Superior temporal gyrus (tissue), 1 donor: ENCODE results near the gene GPC6.

Source experiments
- DNase-seq: peaks from one replicate; pipeline ENCODE4 v3.0.0-alpha.2; 2016; ENCODE audit errors: extremely low spot score

The GPC6 gene

GRCh38 chr13:93674337-93674755 lies 447.7 kb downstream of the GPC6 start:
- no peak for DNase-seq

GRCh38 chr13:93680329-93680728 lies 453.7 kb downstream of the GPC6 start:
- DNase-seq, result no peak

GRCh38 chr13:93685900-93686299 lies 459.3 kb downstream of the GPC6 start:
- no peak for DNase-seq

GRCh38 chr13:93686399-93686798 lies 459.8 kb downstream of the GPC6 start:
- DNase-seq, result no peak

GRCh38 chr13:93687261-93687660 lies 460.7 kb downstream of the GPC6 start:
- no peak for DNase-seq

GRCh38 chr13:93689333-93689732 lies 462.7 kb downstream of the GPC6 start:
- no peak for DNase-seq

GRCh38 chr13:93690139-93690538 lies 463.5 kb downstream of the GPC6 start:
- DNase-seq, result no peak

- no peak for DNase-seq
Measured at GRCh38 chr13:93698016-93698613, 471.5 kb downstream of the GPC6 start.

- no peak for DNase-seq
Measured at GRCh38 chr13:93700115-93700514, 473.5 kb downstream of the GPC6 start.

- DNase-seq, result no peak
Measured at GRCh38 chr13:93708308-93709075, 481.9 kb downstream of the GPC6 start.

- DNase-seq, result no peak
Measured at GRCh38 chr13:93709506-93710244, 483.1 kb downstream of the GPC6 start.

GRCh38 chr13:93714171-93714570 lies 487.6 kb downstream of the GPC6 start:
- no peak for DNase-seq

GRCh38 chr13:93715866-93716265 lies 489.3 kb downstream of the GPC6 start:
- DNase-seq, result no peak

- no peak for DNase-seq
Measured at GRCh38 chr13:93716623-93717022, 490.0 kb downstream of the GPC6 start.

GRCh38 chr13:93721483-93721882 lies 494.9 kb downstream of the GPC6 start:
- no peak for DNase-seq

- DNase-seq, result no peak
Measured at GRCh38 chr13:93723316-93723715, 496.7 kb downstream of the GPC6 start.

- no peak for DNase-seq
Measured at GRCh38 chr13:93724187-93724586, 497.6 kb downstream of the GPC6 start.

GRCh38 chr13:93726173-93726957 lies 499.8 kb downstream of the GPC6 start:
- DNase-seq, result no peak

- no peak for DNase-seq
Measured at GRCh38 chr13:93727211-93728141, 500.9 kb downstream of the GPC6 start.

GRCh38 chr13:93729383-93729782 lies 502.8 kb downstream of the GPC6 start:
- DNase-seq, result no peak

- DNase-seq, result no peak
Measured at GRCh38 chr13:93730780-93731179, 504.2 kb downstream of the GPC6 start.
